HG03095 (cell line): ENCODE measurements around the gene CCL17.

Experiments used
- ATAC-seq: cut with Tn5 transposase; IDR thresholded peaks from one replicate; pipeline ENCODE4 v1.9.1; 2021; ENCODE audit warnings: moderate library complexity; ENCODE audit not compliant: unreplicated experiment

Gene CCL17

GRCh38 chr16:57377080-57377841, 27.3 kb upstream of the CCL17 start:
- ATAC-seq = peak; percentile 71

DNA sequence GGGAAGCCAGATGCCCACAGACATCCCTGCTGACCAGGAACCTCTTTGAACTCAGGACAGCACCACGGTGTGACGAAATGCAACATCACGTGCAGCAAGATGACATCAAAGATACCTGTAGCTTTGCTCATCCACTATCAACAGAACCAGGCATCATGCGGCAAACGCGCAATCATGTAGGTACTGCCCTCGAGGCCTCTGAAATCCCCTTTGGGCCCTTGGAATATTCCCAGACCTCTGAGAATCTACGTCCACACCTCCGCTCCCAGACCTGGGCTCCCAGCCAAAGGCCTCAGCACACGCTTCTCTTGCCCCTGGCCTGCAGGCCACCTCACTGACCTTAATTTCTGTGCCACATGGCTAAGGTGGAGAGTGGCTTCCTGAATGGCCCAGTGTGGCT, 25.0 kb upstream of the CCL17 start:
- no peak for ATAC-seq

GRCh38 chr16:57380671-57381462, 23.7 kb upstream of the CCL17 start:
- ATAC-seq = no peak

GRCh38 chr16:57381791-57382534, 22.6 kb upstream of the CCL17 start:
- ATAC-seq = no peak

DNA sequence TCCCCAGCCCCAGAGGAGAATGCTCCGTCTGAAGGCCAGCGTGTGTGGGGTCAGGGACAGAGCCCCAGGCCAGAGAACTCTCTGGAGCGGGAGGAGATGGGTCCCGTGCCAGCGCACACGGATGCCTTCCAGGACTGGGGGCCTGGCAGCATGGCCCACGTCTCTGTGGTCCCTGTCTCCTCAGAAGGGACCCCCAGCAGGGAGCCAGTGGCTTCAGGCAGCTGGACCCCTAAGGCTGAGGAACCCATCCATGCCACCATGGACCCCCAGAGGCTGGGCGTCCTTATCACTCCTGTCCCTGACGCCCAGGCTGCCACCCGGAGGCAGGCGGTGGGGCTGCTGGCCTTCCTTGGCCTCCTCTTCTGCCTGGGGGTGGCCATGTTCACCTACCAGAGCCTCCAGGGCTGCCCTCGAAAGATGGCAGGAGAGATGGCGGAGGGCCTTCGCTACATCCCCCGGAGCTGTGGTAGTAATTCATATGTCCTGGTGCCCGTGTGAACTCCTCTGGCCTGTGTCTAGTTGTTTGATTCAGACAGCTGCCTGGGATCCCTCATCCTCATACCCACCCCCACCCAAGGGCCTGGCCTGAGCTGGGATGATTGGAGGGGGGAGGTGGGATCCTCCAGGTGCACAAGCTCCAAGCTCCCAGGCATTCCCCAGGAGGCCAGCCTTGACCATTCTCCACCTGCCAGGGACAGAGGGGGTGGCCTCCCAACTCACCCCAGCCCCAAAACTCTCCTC, 21.9 kb upstream of the CCL17 start:
- ATAC-seq = no peak

DNA sequence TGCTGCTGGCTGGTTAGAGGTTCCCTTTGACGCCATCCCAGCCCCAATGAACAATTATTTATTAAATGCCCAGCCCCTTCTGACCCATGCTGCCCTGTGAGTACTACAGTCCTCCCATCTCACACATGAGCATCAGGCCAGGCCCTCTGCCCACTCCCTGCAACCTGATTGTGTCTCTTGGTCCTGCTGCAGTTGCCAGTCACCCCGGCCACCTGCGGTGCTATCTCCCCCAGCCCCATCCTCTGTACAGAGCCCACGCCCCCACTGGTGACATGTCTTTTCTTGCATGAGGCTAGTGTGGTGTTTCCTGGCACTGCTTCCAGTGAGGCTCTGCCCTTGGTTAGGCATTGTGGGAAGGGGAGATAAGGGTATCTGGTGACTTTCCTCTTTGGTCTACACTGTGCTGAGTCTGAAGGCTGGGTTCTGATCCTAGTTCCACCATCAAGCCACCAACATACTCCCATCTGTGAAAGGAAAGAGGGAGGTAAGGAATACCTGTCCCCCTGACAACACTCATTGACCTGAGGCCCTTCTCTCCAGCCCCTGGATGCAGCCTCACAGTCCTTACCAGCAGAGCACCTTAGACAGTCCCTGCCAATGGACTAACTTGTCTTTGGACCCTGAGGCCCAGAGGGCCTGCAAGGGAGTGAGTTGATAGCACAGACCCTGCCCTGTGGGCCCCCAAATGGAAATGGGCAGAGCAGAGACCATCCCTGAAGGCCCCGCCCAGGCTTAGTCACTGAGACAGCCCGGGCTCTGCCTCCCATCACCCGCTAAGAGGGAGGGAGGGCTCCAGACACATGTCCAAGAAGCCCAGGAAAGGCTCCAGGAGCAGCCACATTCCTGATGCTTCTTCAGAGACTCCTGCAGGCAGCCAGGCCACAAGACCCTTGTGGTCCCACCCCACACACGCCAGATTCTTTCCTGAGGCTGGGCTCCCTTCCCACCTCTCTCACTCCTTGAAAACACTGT, 21.0 kb upstream of the CCL17 start:
- no peak for ATAC-seq

- no peak for ATAC-seq
Measured at GRCh38 chr16:57384248-57385070, 20.1 kb upstream of the CCL17 start.

DNA sequence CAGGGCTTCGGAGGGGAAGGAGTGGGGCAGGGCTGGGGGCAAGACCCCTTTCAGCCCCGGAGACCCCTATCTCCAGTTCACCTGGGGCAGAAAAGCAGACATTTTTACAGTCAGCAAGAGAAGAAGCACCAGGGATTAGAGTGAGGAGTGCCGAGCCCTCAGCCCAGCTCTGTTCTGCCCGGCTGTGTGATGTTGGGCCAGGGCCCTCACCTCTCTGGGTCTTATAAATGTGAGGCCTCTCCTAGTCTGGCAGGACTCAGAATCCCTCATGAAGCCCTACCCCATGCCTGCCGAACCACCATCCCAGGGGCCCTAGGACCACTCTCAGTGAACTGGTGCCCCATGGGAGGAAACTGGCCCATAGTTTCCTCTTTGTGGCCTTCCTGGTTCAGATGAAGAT, 19.5 kb upstream of the CCL17 start:
- no peak for ATAC-seq

DNA sequence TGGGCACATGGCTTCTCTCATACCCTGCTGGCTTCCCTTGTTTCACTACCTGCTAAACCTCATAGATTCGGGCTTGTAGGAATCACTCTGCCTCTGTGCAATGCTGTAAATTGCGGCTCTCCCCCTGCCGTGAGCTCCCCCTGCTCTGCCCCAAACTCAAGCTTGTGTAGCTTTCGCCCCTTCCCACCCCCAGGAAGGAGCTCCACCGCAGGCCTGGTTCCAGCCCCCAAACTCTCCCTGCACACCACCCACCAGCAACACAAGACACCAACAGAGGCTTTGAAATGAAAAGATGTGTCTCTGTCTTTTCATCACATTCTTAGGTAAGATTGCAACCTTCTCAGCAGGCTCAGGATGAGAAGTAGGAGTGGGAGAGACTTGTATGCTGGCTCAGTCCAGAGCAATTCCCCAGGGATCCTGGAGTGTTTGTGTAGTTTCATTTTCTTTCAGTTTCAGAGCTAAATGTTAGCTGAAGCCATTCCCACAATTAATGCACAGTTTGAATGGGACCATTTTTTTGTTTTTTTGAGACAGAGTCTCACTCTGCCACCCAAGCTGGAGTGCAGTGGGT, 18.1 kb upstream of the CCL17 start:
- no peak for ATAC-seq

GRCh38 chr16:57387598-57388354, 16.8 kb upstream of the CCL17 start:
- no peak for ATAC-seq

DNA sequence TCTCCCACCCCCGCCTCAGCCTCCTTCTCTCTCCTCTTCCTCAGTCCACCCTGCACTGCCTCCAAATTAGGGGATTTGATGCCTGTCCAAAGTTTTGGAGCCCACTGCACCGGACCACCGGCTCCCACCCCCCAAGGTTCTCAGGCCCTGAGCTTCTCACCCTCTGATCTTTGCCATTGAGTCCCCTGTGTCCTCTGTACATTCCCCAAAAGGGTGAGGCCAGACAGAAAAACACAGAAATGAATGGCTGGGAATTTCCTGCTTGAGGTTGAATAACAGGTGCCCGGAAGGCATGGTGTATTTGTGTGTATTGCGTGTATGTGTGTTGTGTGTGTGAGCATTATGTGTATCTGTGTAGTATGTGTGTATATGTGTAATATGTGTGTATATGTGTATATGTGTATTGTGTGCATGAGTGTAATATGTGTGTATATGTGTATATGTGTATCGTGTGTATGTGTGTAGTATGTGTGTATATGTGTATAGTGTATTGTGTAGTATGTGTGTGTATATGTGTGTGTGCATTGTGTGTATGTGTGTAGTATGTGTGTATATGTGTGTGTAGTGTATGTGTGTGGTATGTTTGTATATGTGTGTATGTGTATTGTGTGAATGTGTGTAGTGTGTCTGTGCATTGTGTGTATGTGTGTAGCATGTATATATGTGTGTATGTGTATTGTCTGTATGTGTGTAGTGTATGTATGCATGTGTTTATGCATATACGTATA, 16.0 kb upstream of the CCL17 start:
- no peak for ATAC-seq

GRCh38 chr16:57389087-57389468, 15.5 kb upstream of the CCL17 start:
- ATAC-seq = no peak

- no peak for ATAC-seq
Measured at GRCh38 chr16:57390636-57391295, 13.8 kb upstream of the CCL17 start.

DNA sequence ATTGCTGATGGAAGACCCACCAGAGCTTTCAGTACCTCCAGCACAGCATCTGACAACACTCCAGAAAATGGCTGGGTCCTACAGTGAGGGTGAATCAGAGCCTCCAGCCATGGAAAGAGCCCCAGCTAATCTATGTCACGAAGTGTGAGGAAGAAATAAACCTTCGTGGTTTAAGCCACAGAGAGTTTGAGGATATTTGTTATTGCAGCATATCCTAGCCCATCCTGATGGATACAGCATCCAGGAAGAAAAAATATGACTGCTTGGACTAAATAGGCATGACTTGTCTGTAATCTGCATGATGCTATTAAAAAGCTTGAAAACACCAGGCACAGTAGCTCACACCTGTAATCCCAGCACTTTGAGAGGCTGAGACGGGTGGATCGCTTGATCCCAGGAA, 13.3 kb upstream of the CCL17 start:
- no peak for ATAC-seq

DNA sequence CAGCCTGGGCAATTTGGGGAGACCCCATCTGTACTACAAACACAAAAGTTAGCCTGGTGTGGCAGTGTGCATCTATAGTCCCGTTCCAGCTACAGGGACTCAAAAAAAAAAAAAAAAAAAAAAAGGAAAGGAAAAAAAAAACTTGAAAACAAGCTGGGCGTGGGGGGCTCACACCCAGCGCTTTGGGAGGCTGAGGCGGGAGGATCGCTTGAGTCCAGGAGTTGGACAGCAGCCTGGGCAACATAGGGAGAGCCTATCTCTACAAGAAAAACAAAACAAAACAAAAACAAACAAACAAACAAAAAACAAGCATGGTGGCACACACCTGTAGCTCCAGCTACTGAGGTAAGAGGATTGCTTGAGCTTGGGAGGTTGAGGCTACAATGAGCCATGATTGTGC, 12.9 kb upstream of the CCL17 start:
- ATAC-seq = no peak

- no peak for ATAC-seq
Measured at GRCh38 chr16:57392694-57393093, 11.9 kb upstream of the CCL17 start.

GRCh38 chr16:57394444-57394843, 10.1 kb upstream of the CCL17 start:
- no peak for ATAC-seq
